Measurements from ENCODE around the gene SGCG.

- TF ChIP-seq ZNF274 (IDR thresholded peaks at IDR 0.05; ENCODE audit: low read depth, low read length) (no peak), SUZ12 (IDR thresholded peaks at IDR 0.05; ENCODE audit: extremely low read depth, insufficient read depth, insufficient read length) (no peak), YY1 (IDR thresholded peaks at IDR 0.05; ENCODE audit: insufficient read depth, insufficient read length) (no peak)
Observed at GRCh38 chr13:23183292-23183691, 2.5 kb downstream of the SGCG start.

All from NT2/D1 (cell line).